AG04450 (cell line): ENCODE results near the gene MRPS18C. TPM values are rescaled to one million over a fixed set of nuclear protein-coding genes. Genes with fewer than 3 reads are reported as not detected.

Experiments
- CTCF ChIA-PET: fragments of 300-600, 350-600 bp; formaldehyde crosslinking; extraction: SDS; loops from one replicate; lab custom pipeline; 2022; ENCODE audit warnings: antibody characterized with exemption, inconsistent platforms; lab: Charles Lee
- POLR2A ChIA-PET: fragments of 350-600 bp; formaldehyde crosslinking; extraction: SDS; loops from one replicate; lab custom pipeline; 2021; ENCODE audit warnings: antibody characterized with exemption, inconsistent platforms; lab: Yijun Ruan, JAX
- DNase-seq: peaks from one replicate; pipeline ENCODE4 v3.0.0-alpha.2; 2011; ENCODE audit warnings: low read depth, low spot score
- H3K27ac ChIP-seq: one replicate; pipeline ENCODE4 v1.5.1; 2012; ENCODE audit warnings: low read depth, low read length, control low read depth
- H3K27me3 ChIP-seq: one replicate; pipeline ENCODE4 v1.6.0; 2012; ENCODE audit warnings: low read length; ENCODE audit not compliant: control insufficient read depth, insufficient read depth
- H3K4me3 ChIP-seq: 2 replicates; pipeline ENCODE4 v1.5.1; 2011; ENCODE audit warnings: mild to moderate bottlenecking, low read depth, low read length, control low read depth
- H3K9me3 ChIP-seq: 2 replicates; pipeline ENCODE4 v1.5.1; 2012; ENCODE audit warnings: low read length; ENCODE audit not compliant: control insufficient read depth, insufficient read depth
- polyA plus RNA-seq: library from polyadenylated mRNA; depleted of rRNA; stranded (reverse); fragments of >200 nt; gene quantifications from 2 replicates; pipeline ENCODE4 v1.2.3, GENCODE V29; 2011
- TF ChIP-seq, protein P1 (sequence below): IDR thresholded peaks from 2 replicates; pipeline ENCODE4 v1.5.1; 2011; ENCODE audit warnings: low read depth, low read length, control low read depth, inconsistent platforms

Gene MRPS18C
- polyA plus RNA-seq, 1 experiment = 40.1 TPM

GRCh38 chr4:83431200-83431599 lies 24.7 kb upstream of the MRPS18C start:
- ChIA-PET CTCF (no interaction called here), POLR2A (interaction anchor here (0.6 kb wide), 1 partner anchor 1002 kb away, joined by 3 read pairs; no protein-coding TSS in a partner anchor)
- Histone ChIP-seq H3K9me3 (no peaks in the 10 kb centered on the region), H3K4me3 (no peak overlapping the region), H3K27me3 (no peaks in the 10 kb centered on the region), H3K27ac (no peak overlapping the region)
- TF ChIP-seq, protein P1, sequence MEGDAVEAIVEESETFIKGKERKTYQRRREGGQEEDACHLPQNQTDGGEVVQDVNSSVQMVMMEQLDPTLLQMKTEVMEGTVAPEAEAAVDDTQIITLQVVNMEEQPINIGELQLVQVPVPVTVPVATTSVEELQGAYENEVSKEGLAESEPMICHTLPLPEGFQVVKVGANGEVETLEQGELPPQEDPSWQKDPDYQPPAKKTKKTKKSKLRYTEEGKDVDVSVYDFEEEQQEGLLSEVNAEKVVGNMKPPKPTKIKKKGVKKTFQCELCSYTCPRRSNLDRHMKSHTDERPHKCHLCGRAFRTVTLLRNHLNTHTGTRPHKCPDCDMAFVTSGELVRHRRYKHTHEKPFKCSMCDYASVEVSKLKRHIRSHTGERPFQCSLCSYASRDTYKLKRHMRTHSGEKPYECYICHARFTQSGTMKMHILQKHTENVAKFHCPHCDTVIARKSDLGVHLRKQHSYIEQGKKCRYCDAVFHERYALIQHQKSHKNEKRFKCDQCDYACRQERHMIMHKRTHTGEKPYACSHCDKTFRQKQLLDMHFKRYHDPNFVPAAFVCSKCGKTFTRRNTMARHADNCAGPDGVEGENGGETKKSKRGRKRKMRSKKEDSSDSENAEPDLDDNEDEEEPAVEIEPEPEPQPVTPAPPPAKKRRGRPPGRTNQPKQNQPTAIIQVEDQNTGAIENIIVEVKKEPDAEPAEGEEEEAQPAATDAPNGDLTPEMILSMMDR = no peak
- no peak for DNase-seq

DNA sequence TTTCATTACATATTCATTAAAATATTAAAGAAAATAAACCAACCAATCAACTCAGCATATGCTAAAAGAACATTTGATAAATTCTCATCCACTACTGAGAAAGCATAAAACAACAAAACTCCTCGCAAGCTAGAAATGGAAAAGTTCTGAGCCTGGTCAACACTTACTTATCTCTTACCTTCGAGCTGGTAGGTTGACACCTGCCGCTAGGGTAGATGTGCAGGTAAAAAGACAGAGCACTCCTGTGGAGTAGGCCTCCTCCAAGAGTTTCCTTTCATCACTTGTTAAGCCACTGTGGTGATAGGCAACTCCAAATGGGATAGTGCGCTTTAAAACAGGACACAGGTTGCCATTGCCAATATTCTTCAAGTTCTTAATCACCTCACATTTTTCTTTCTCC lies 19.2 kb upstream of the MRPS18C start:
- TF ChIP-seq, protein P1 = no peak
- DNase-seq = no peak
- ChIA-PET CTCF (no interaction called here), POLR2A (no interaction called here)
- Histone ChIP-seq H3K27me3 (no peaks in the 10 kb centered on the region), H3K9me3 (no peaks in the 10 kb centered on the region), H3K4me3 (no peak overlapping the region), H3K27ac (no peak overlapping the region)

GRCh38 chr4:83438719-83439118 lies 17.1 kb upstream of the MRPS18C start:
- TF ChIP-seq, protein P1 = no peak
- Histone ChIP-seq H3K27me3 (no peaks in the 10 kb centered on the region), H3K27ac (no peak overlapping the region), H3K9me3 (no peaks in the 10 kb centered on the region), H3K4me3 (no peak overlapping the region)
- CTCF ChIA-PET = interaction anchor here (1.7 kb wide), 1 partner anchor 19 kb away, joined by 3 read pairs; no protein-coding TSS in a partner anchor
- POLR2A ChIA-PET = no interaction called here
- DNase-seq = no peak

GRCh38 chr4:83440148-83440814 lies 15.6 kb upstream of the MRPS18C start:
- POLR2A ChIA-PET = no interaction called here
- no peak for DNase-seq
- H3K4me3 ChIP-seq = no peak overlapping the region
- H3K9me3 ChIP-seq = no peaks in the 10 kb centered on the region
- TF ChIP-seq, protein P1 = no peak
- H3K27me3 ChIP-seq = no peaks in the 10 kb centered on the region
- CTCF ChIA-PET = no interaction called here
- H3K27ac ChIP-seq = no peak overlapping the region

GRCh38 chr4:83440899-83441298 lies 15.0 kb upstream of the MRPS18C start:
- DNase-seq = no peak
- no peak overlapping the region for H3K27ac ChIP-seq
- no peak overlapping the region for H3K4me3 ChIP-seq
- no peaks in the 10 kb centered on the region for H3K9me3 ChIP-seq
- H3K27me3 ChIP-seq = no peaks in the 10 kb centered on the region
- CTCF ChIA-PET = interaction anchor here (0.8 kb wide), 1 partner anchor 156 kb away, joined by 4 read pairs; the partner anchor contains the start of gene COQ2
- POLR2A ChIA-PET = no interaction called here
- TF ChIP-seq, protein P1 = no peak
